Effector memory CD8-positive, alpha-beta T cell (primary cell): Measurements from ENCODE around the gene CLCC1.
"Not testable (repeated sequence)": the region's sequence is repeated elsewhere in the genome, so short reads cannot be mapped to it uniquely, and the experiment has no call there.

ENCODE experiments used
- ATAC-seq: fragments of 150-1000 bp; cut with Tn5 transposase; replicated peaks from 2 replicates; pipeline ENCODE4 v1.10.0; 2021; ENCODE audit warnings: mild to moderate bottlenecking, moderate library complexity
- DNase-seq, 3 experiments: peaks; one replicate each; pipeline ENCODE4 v3.0.0; 2021
- H3K27ac Mint-ChIP-seq, 2 donors: one replicate each; pipeline ENCODE4 v1.8.0; 2022; ENCODE audit warnings: mild to moderate bottlenecking in 2 of 2, mixed read lengths in 2 of 2, moderate library complexity in 2 of 2
- H3K27me3 Mint-ChIP-seq, 2 donors: one replicate each; pipeline ENCODE4 v1.8.0; 2022; ENCODE audit warnings: mixed read lengths in 2 of 2
- H3K36me3 Mint-ChIP-seq: one replicate; pipeline ENCODE4 v1.8.0; 2022; ENCODE audit warnings: mild to moderate bottlenecking, moderate library complexity, mixed read lengths; ENCODE audit not compliant: insufficient read depth
- H3K4me1 Mint-ChIP-seq, 2 donors: one replicate each; pipeline ENCODE4 v1.8.0; 2022; ENCODE audit warnings: low read depth in 2 of 2, mixed read lengths in 2 of 2
- H3K4me3 Mint-ChIP-seq, 2 donors: one replicate each; pipeline ENCODE4 v1.8.0; 2022; ENCODE audit warnings: mild to moderate bottlenecking in 2 of 2, mixed read lengths in 2 of 2, moderate library complexity in 2 of 2
- H3K9me3 Mint-ChIP-seq, 2 donors: one replicate each; pipeline ENCODE4 v1.8.0; 2022; ENCODE audit warnings: mixed read lengths in 2 of 2

The CLCC1 gene

GRCh38 chr1:108953452-108953851 lies 9.8 kb downstream of the CLCC1 start:
- no peak for ATAC-seq
- Mint-ChIP-seq H3K27ac (no peak overlapping the region), H3K36me3 (peaks cover 11% of the 10 kb centered on the region), H3K4me1 (peaks cover 24 to 40% of the 10 kb centered on the region in 2 donors), H3K27me3 (no peaks in the 10 kb centered on the region), H3K4me3 (no peak overlapping the region), H3K9me3 (no peaks in the 10 kb centered on the region)
- DNase-seq = no peak

GRCh38 chr1:108951242-108951641 lies 12.0 kb downstream of the CLCC1 start:
- no peak for DNase-seq
- H3K27me3 Mint-ChIP-seq = no peaks in the 10 kb centered on the region
- H3K9me3 Mint-ChIP-seq = no peaks in the 10 kb centered on the region
- peaks cover 12% of the 10 kb centered on the region for H3K36me3 Mint-ChIP-seq
- H3K4me3 Mint-ChIP-seq = no peak overlapping the region
- H3K4me1 Mint-ChIP-seq = peaks cover 17 to 28% of the 10 kb centered on the region in 2 donors
- no peak overlapping the region for H3K27ac Mint-ChIP-seq
- no peak for ATAC-seq

- ATAC-seq = no peak
- H3K27me3 Mint-ChIP-seq = no peaks in the 10 kb centered on the region
- no peak overlapping the region for H3K4me3 Mint-ChIP-seq
- H3K27ac Mint-ChIP-seq = no peak overlapping the region
- peaks cover 13 to 22% of the 10 kb centered on the region in 2 donors for H3K4me1 Mint-ChIP-seq
- no peaks in the 10 kb centered on the region for H3K9me3 Mint-ChIP-seq
- peaks cover 20% of the 10 kb centered on the region for H3K36me3 Mint-ChIP-seq
- DNase-seq = no peak
Measured at GRCh38 chr1:108949044-108949443, 14.2 kb downstream of the CLCC1 start.

GRCh38 chr1:108947871-108948525 lies 15.3 kb downstream of the CLCC1 start:
- H3K36me3 Mint-ChIP-seq = peaks cover 23% of the 10 kb centered on the region
- ATAC-seq = no peak
- H3K4me1 Mint-ChIP-seq = peaks cover 10 to 14% of the 10 kb centered on the region in 2 donors
- no peaks in the 10 kb centered on the region for H3K9me3 Mint-ChIP-seq
- no peak for DNase-seq
- no peaks in the 10 kb centered on the region for H3K27me3 Mint-ChIP-seq
- H3K4me3 Mint-ChIP-seq = no peak overlapping the region
- H3K27ac Mint-ChIP-seq = peak overlapping the region in 1 of 2 donors; percentile 15

- no peak for ATAC-seq
- H3K9me3 Mint-ChIP-seq = no peaks in the 10 kb centered on the region
- peaks cover 57% of the 10 kb centered on the region for H3K36me3 Mint-ChIP-seq
- H3K27ac Mint-ChIP-seq = peak overlapping the region in 1 of 2 donors; percentile 65
- no peak for DNase-seq
- no peaks in the 10 kb centered on the region for H3K4me1 Mint-ChIP-seq
- H3K27me3 Mint-ChIP-seq = no peaks in the 10 kb centered on the region
- H3K4me3 Mint-ChIP-seq = no peak overlapping the region
Measured at GRCh38 chr1:108936170-108936569, 27.1 kb downstream of the CLCC1 start.

- ATAC-seq (no peak), DNase-seq (no peak)
- no peaks in the 10 kb centered on the region for H3K27me3 Mint-ChIP-seq
- no peak overlapping the region for H3K27ac Mint-ChIP-seq
- H3K4me1 Mint-ChIP-seq = no peaks in the 10 kb centered on the region
- H3K36me3 Mint-ChIP-seq = peaks cover 62% of the 10 kb centered on the region
- no peak overlapping the region for H3K4me3 Mint-ChIP-seq
- H3K9me3 Mint-ChIP-seq = no peaks in the 10 kb centered on the region
Measured at GRCh38 chr1:108933944-108934343, 29.3 kb downstream of the CLCC1 start.

- not testable (repeated sequence) for H3K4me1 Mint-ChIP-seq, H3K27me3 Mint-ChIP-seq, H3K4me3 Mint-ChIP-seq, ATAC-seq, DNase-seq, H3K27ac Mint-ChIP-seq, H3K9me3 Mint-ChIP-seq
- peaks cover 44% of the 10 kb centered on the region for H3K36me3 Mint-ChIP-seq
Measured at GRCh38 chr1:108927565-108927964, 35.7 kb downstream of the CLCC1 start.

GRCh38 chr1:108925920-108926319 lies 37.4 kb downstream of the CLCC1 start:
- DNase-seq (no peak), ATAC-seq (no peak)
- Mint-ChIP-seq H3K27me3 (no peaks in the 10 kb centered on the region), H3K9me3 (no peaks in the 10 kb centered on the region), H3K36me3 (peaks cover 29% of the 10 kb centered on the region), H3K4me3 (no peak overlapping the region), H3K27ac (no peak overlapping the region), H3K4me1 (no peaks in the 10 kb centered on the region)

- Mint-ChIP-seq H3K4me3 (no peak overlapping the region), H3K4me1 (no peaks in the 10 kb centered on the region), H3K9me3 (no peaks in the 10 kb centered on the region), H3K27me3 (no peaks in the 10 kb centered on the region), H3K27ac (no peak overlapping the region), H3K36me3 (no peaks in the 10 kb centered on the region)
- DNase-seq (no peak), ATAC-seq (no peak)
Measured at GRCh38 chr1:108916788-108917187, 46.5 kb downstream of the CLCC1 start.
